ENCODE results near the gene BICRA.

The BICRA gene

GRCh38 chr19:47564081-47564480, 44.9 kb upstream of the BICRA start:
- Histone ChIP-seq H4K20me1 (ENCODE audit: low read depth, low read length) (no peaks in the 10 kb centered on the region), H3K9me3 (ENCODE audit: insufficient read depth, low read length) (no peaks in the 10 kb centered on the region), H3K27ac (ENCODE audit: low read depth, low read length) (no peak overlapping the region), H2AFZ (ENCODE audit: low read depth, low read length, severe bottlenecking) (no peak overlapping the region), H3K9ac (ENCODE audit: low read length) (no peak overlapping the region), H3K9me2 (replicated peaks; ENCODE audit: insufficient read depth, low read length) (no peaks in the 10 kb centered on the region), H3F3A (ENCODE audit: insufficient read depth) (no peaks in the 10 kb centered on the region), H3K4me2 (ENCODE audit: low read depth, low read length, poor library complexity, severe bottlenecking) (no peak overlapping the region), H3K27me3 (ENCODE audit: low read length) (no peaks in the 10 kb centered on the region), H3K4me3 (ENCODE audit: insufficient read depth, low read length, poor library complexity, severe bottlenecking) (no peak overlapping the region), H3K79me2 (ENCODE audit: insufficient read depth, low read length) (no peaks in the 10 kb centered on the region), H3K36me3 (ENCODE audit: low read length) (no peaks in the 10 kb centered on the region)
- TF ChIP-seq CTCF (IDR thresholded peaks at IDR 0.05; ENCODE audit: insufficient read depth, low read length, poor library complexity, severe bottlenecking), result no peak
- TF ChIP-seq EZH2phosphoT487 (conservative IDR thresholded peaks at IDR 0.05; ENCODE audit: low read length), result no peak

- H2AFZ ChIP-seq (ENCODE audit: low read depth, low read length, severe bottlenecking), result no peak overlapping the region
- H3K9me3 ChIP-seq (ENCODE audit: insufficient read depth, low read length), result no peaks in the 10 kb centered on the region
- H3K27me3 ChIP-seq (ENCODE audit: low read length), result no peaks in the 10 kb centered on the region
- no peak overlapping the region for H3K9ac ChIP-seq (ENCODE audit: low read length)
- H3F3A ChIP-seq (ENCODE audit: insufficient read depth), result no peaks in the 10 kb centered on the region
- H3K4me3 ChIP-seq (ENCODE audit: insufficient read depth, low read length, poor library complexity, severe bottlenecking), result no peak overlapping the region
- no peaks in the 10 kb centered on the region for H3K36me3 ChIP-seq (ENCODE audit: low read length)
- TF ChIP-seq CTCF (IDR thresholded peaks at IDR 0.05; ENCODE audit: insufficient read depth, low read length, poor library complexity, severe bottlenecking) (no peak), EZH2phosphoT487 (conservative IDR thresholded peaks at IDR 0.05; ENCODE audit: low read length) (no peak)
- H3K4me2 ChIP-seq (ENCODE audit: low read depth, low read length, poor library complexity, severe bottlenecking), result no peak overlapping the region
- no peak overlapping the region for H3K27ac ChIP-seq (ENCODE audit: low read depth, low read length)
- no peaks in the 10 kb centered on the region for H4K20me1 ChIP-seq (ENCODE audit: low read depth, low read length)
- H3K79me2 ChIP-seq (ENCODE audit: insufficient read depth, low read length), result no peaks in the 10 kb centered on the region
- H3K9me2 ChIP-seq (replicated peaks; ENCODE audit: insufficient read depth, low read length), result no peaks in the 10 kb centered on the region
These were observed 39.6 kb upstream of the BICRA start for GRCh38 chr19:47569331-47569730.

- H3K9me3 ChIP-seq (ENCODE audit: insufficient read depth, low read length), result no peaks in the 10 kb centered on the region
- H2AFZ ChIP-seq (ENCODE audit: low read depth, low read length, severe bottlenecking), result no peak overlapping the region
- no peak overlapping the region for H3K27ac ChIP-seq (ENCODE audit: low read depth, low read length)
- H3K27me3 ChIP-seq (ENCODE audit: low read length), result no peaks in the 10 kb centered on the region
- H3K79me2 ChIP-seq (ENCODE audit: insufficient read depth, low read length), result no peaks in the 10 kb centered on the region
- no peaks in the 10 kb centered on the region for H4K20me1 ChIP-seq (ENCODE audit: low read depth, low read length)
- H3K4me3 ChIP-seq (ENCODE audit: insufficient read depth, low read length, poor library complexity, severe bottlenecking), result no peak overlapping the region
- H3K9me2 ChIP-seq (replicated peaks; ENCODE audit: insufficient read depth, low read length), result no peaks in the 10 kb centered on the region
- H3F3A ChIP-seq (ENCODE audit: insufficient read depth), result peaks cover 14% of the 10 kb centered on the region; the same call in 1 of the 2 replicates
- H3K36me3 ChIP-seq (ENCODE audit: low read length), result no peaks in the 10 kb centered on the region
- no peak overlapping the region for H3K4me2 ChIP-seq (ENCODE audit: low read depth, low read length, poor library complexity, severe bottlenecking)
- no peak for TF ChIP-seq EZH2phosphoT487 (conservative IDR thresholded peaks at IDR 0.05; ENCODE audit: low read length)
- no peak for TF ChIP-seq CTCF (IDR thresholded peaks at IDR 0.05; ENCODE audit: insufficient read depth, low read length, poor library complexity, severe bottlenecking)
- H3K9ac ChIP-seq (ENCODE audit: low read length), result no peak overlapping the region
These were observed 36.3 kb upstream of the BICRA start for GRCh38 chr19:47572635-47573034.
